GM19463 (cell line): ENCODE data around the gene PDE2A.

Experiments used
- ATAC-seq: cut with Tn5 transposase; IDR thresholded peaks from one replicate; pipeline ENCODE4 v1.9.1; 2021; ENCODE audit warnings: mild to moderate bottlenecking, moderate library complexity; ENCODE audit not compliant: unreplicated experiment

Gene PDE2A

GRCh38 chr11:72661486-72661885 lies 12.7 kb downstream of the PDE2A start:
- ATAC-seq, result no peak

- ATAC-seq, result no peak
These were observed 15.1 kb downstream of the PDE2A start for GRCh38 chr11:72658989-72659640.

GRCh38 chr11:72657411-72658100 lies 16.7 kb downstream of the PDE2A start:
- no peak for ATAC-seq

- ATAC-seq, result no peak
These were observed 18.2 kb downstream of the PDE2A start for GRCh38 chr11:72655896-72656464.

GRCh38 chr11:72655014-72655413 lies 19.2 kb downstream of the PDE2A start:
- ATAC-seq, result no peak

GRCh38 chr11:72653649-72654048 lies 20.6 kb downstream of the PDE2A start:
- no peak for ATAC-seq

- ATAC-seq, result no peak
These were observed 21.2 kb downstream of the PDE2A start for GRCh38 chr11:72652873-72653630.

GRCh38 chr11:72652133-72652532 lies 22.1 kb downstream of the PDE2A start:
- no peak for ATAC-seq

- ATAC-seq, result no peak
These were observed 24.8 kb downstream of the PDE2A start for GRCh38 chr11:72649215-72649976.

GRCh38 chr11:72648384-72649136 lies 25.7 kb downstream of the PDE2A start:
- ATAC-seq, result no peak

- no peak for ATAC-seq
These were observed 26.3 kb downstream of the PDE2A start for GRCh38 chr11:72647882-72648281.

GRCh38 chr11:72646472-72646871 lies 27.8 kb downstream of the PDE2A start:
- no peak for ATAC-seq

GRCh38 chr11:72646024-72646423 lies 28.2 kb downstream of the PDE2A start:
- ATAC-seq, result no peak

GRCh38 chr11:72643547-72643946 lies 30.7 kb downstream of the PDE2A start:
- ATAC-seq, result no peak

- no peak for ATAC-seq
These were observed 31.2 kb downstream of the PDE2A start for GRCh38 chr11:72642884-72643522.

- ATAC-seq, result no peak
These were observed 32.0 kb downstream of the PDE2A start for GRCh38 chr11:72642043-72642883.

- ATAC-seq, result no peak
These were observed 32.6 kb downstream of the PDE2A start for GRCh38 chr11:72641522-72642042.
